GM12892 (cell line): ENCODE data around the gene PRG2.

ENCODE experiments used
- POLR2A ChIP-seq: IDR thresholded peaks from 2 replicates; pipeline ENCODE4 v1.6.1; 2011; ENCODE audit warnings: low read depth, low read length, control low read depth
- POLR2AphosphoS5 ChIP-seq: IDR thresholded peaks from 2 replicates; pipeline ENCODE4 v1.6.1; 2011; ENCODE audit warnings: low read depth, low read length, control low read depth

DNA sequence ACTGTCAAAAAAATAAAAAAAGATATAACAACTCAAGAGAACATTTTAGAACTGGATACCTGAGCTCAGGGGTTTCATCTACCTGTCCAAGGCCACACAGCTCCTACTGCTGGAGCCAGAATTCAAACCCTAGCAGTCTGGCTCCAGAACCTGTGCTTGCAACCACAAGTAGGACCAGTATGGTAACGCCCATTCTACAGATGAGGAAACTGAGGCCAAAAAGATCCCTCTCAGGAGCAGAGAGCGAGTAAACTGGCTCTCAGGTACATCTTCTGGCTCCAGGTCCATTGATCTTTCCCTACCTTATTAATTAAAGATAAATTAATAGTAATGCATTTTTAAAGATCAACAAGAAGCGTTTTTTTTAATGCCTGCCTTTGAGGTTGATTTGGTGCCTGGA is 33.1 kb downstream of the PRG2 start:
- TF ChIP-seq POLR2AphosphoS5 = no peak
- no peak for TF ChIP-seq POLR2A
